Measurements from ENCODE around the gene IDUA. TPM values are rescaled to one million over a fixed set of nuclear protein-coding genes. Genes with fewer than 3 reads are reported as not detected.

The IDUA gene
- total RNA-seq, 1 experiment from 2014 or later: 35.0 TPM

DNA sequence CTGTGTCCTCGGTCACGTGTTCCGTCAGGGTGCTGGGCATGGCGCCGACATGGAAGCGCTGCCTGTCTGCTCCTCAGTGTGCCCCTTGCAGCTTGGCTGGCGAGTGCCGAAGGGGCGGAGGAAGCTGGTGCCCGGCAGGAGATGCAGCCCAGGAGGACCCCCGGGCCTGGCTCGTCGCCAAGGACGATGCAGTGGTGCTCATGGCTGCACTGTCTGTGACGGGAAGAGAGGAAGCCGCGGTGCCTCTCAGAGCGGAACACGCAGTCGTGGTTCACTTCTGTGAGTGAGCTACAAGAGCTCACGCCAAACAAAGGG lies 62.7 kb downstream of the IDUA start:
- ChIA-PET CTCF (interaction anchor here (0.6 kb wide), 1 partner anchor 9 kb away, joined by 3 read pairs; no protein-coding TSS in a partner anchor), POLR2A (no interaction called here)
- no peak overlapping the region for H3K4me3 Mint-ChIP-seq (ENCODE audit: unreplicated experiment)
- no peaks in the 10 kb centered on the region for H3K9me3 Mint-ChIP-seq (ENCODE audit: unreplicated experiment)
- DNase-seq (ENCODE audit: unreplicated experiment): no peak
- no peak overlapping the region for H3K27ac Mint-ChIP-seq (ENCODE audit: low read depth, unreplicated experiment)
- H3K4me1 Mint-ChIP-seq (ENCODE audit: insufficient read depth, unreplicated experiment): peaks cover 6% of the 10 kb centered on the region
- TF ChIP-seq, protein P1, sequence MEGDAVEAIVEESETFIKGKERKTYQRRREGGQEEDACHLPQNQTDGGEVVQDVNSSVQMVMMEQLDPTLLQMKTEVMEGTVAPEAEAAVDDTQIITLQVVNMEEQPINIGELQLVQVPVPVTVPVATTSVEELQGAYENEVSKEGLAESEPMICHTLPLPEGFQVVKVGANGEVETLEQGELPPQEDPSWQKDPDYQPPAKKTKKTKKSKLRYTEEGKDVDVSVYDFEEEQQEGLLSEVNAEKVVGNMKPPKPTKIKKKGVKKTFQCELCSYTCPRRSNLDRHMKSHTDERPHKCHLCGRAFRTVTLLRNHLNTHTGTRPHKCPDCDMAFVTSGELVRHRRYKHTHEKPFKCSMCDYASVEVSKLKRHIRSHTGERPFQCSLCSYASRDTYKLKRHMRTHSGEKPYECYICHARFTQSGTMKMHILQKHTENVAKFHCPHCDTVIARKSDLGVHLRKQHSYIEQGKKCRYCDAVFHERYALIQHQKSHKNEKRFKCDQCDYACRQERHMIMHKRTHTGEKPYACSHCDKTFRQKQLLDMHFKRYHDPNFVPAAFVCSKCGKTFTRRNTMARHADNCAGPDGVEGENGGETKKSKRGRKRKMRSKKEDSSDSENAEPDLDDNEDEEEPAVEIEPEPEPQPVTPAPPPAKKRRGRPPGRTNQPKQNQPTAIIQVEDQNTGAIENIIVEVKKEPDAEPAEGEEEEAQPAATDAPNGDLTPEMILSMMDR (IDR thresholded peaks at IDR 0.05; ENCODE audit: unreplicated experiment): no peak
- peaks cover 30% of the 10 kb centered on the region for H3K27me3 Mint-ChIP-seq (ENCODE audit: insufficient read depth, unreplicated experiment)
- BruUV-seq (replicated peaks): no TSS peak
- H3K36me3 Mint-ChIP-seq (ENCODE audit: insufficient read depth, unreplicated experiment): no peaks in the 10 kb centered on the region
- intact Hi-C loops (cut with micrococcal nuclease): no loop called here

DNA sequence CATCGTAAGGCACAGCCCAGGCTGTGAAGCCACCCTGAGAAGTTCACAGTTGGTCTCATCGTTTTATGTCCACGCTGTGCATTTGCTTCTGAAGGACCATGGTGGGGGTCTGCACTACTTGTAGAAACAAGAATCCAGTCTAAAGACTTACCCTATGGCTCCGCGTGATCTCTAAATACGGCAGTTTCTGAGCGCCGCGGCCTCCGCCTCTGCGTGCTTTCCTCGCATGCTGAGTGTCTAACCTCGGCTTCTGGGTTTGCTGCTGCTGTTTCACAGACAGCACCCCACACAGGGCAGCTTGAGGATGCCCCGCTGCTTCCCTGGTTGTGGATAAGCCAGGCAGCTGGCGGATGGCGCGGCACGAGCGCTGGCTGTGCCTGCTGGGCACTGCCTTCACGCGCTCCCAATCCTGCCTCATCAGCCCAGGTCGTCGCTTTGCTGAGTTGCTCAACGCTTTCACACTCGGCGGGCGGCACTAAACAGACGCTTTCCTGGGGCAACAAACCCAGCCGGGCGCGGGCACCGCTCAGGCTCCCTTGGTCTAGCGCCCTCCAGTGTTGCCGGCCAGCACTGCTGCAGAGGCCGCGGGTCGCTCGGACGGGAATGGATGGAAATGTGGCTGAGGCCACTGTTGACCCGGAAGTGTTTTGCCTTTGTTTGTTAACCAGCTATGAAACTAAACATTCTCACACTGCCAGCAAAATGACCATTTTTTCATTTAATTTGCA lies 63.8 kb downstream of the IDUA start:
- no peak for DNase-seq (ENCODE audit: unreplicated experiment)
- ChIA-PET POLR2A (interaction anchor here (0.6 to 0.9 kb wide), 2 partner anchors 12 to 18 kb away, joined by 3 to 4 read pairs; no protein-coding TSS in a partner anchor), CTCF (no interaction called here)
- Mint-ChIP-seq H3K9me3 (ENCODE audit: unreplicated experiment) (no peaks in the 10 kb centered on the region), H3K4me3 (ENCODE audit: unreplicated experiment) (no peak overlapping the region), H3K27ac (ENCODE audit: low read depth, unreplicated experiment) (no peak overlapping the region), H3K4me1 (ENCODE audit: insufficient read depth, unreplicated experiment) (peaks cover 6% of the 10 kb centered on the region), H3K27me3 (ENCODE audit: insufficient read depth, unreplicated experiment) (peaks cover 30% of the 10 kb centered on the region), H3K36me3 (ENCODE audit: insufficient read depth, unreplicated experiment) (no peaks in the 10 kb centered on the region)
- intact Hi-C loops (cut with micrococcal nuclease): no loop called here
- TF ChIP-seq, protein P1 (IDR thresholded peaks at IDR 0.05; ENCODE audit: unreplicated experiment): peak; percentile 22
- BruUV-seq (replicated peaks): no TSS peak

GRCh38 chr4:1051472-1051871 lies 64.6 kb downstream of the IDUA start:
- H3K27me3 Mint-ChIP-seq (ENCODE audit: insufficient read depth, unreplicated experiment): peaks cover 30% of the 10 kb centered on the region
- H3K4me1 Mint-ChIP-seq (ENCODE audit: insufficient read depth, unreplicated experiment): peaks cover 6% of the 10 kb centered on the region
- CTCF ChIA-PET: interaction anchor here (0.7 kb wide), 1 partner anchor 199 kb away, joined by 3 read pairs; no protein-coding TSS in a partner anchor
- H3K36me3 Mint-ChIP-seq (ENCODE audit: insufficient read depth, unreplicated experiment): no peaks in the 10 kb centered on the region
- TF ChIP-seq, protein P1 (IDR thresholded peaks at IDR 0.05; ENCODE audit: unreplicated experiment): no peak
- no peak overlapping the region for H3K4me3 Mint-ChIP-seq (ENCODE audit: unreplicated experiment)
- no peak overlapping the region for H3K27ac Mint-ChIP-seq (ENCODE audit: low read depth, unreplicated experiment)
- no peaks in the 10 kb centered on the region for H3K9me3 Mint-ChIP-seq (ENCODE audit: unreplicated experiment)
- BruUV-seq (replicated peaks): no TSS peak
- intact Hi-C loops (cut with micrococcal nuclease): no loop called here
- DNase-seq (ENCODE audit: unreplicated experiment): no peak
- POLR2A ChIA-PET: interaction anchor here (0.9 to 1.3 kb wide), 2 partner anchors 11 to 41 kb away, joined by 3 read pairs; no protein-coding TSS in a partner anchor

- ChIA-PET POLR2A (interaction anchor here (0.7 to 1.3 kb wide), 2 partner anchors 11 to 41 kb away, joined by 3 read pairs; no protein-coding TSS in a partner anchor), CTCF (interaction anchor here (0.6 to 0.7 kb wide), 2 partner anchors 17 to 198 kb away, joined by 3 read pairs; no protein-coding TSS in a partner anchor)
- DNase-seq (ENCODE audit: unreplicated experiment): no peak
- Mint-ChIP-seq H3K27ac (ENCODE audit: low read depth, unreplicated experiment) (no peak overlapping the region), H3K36me3 (ENCODE audit: insufficient read depth, unreplicated experiment) (no peaks in the 10 kb centered on the region), H3K4me3 (ENCODE audit: unreplicated experiment) (no peak overlapping the region), H3K4me1 (ENCODE audit: insufficient read depth, unreplicated experiment) (peaks cover 6% of the 10 kb centered on the region), H3K27me3 (ENCODE audit: insufficient read depth, unreplicated experiment) (peaks cover 30% of the 10 kb centered on the region), H3K9me3 (ENCODE audit: unreplicated experiment) (no peaks in the 10 kb centered on the region)
- TF ChIP-seq, protein P1 (IDR thresholded peaks at IDR 0.05; ENCODE audit: unreplicated experiment): no peak
- BruUV-seq (replicated peaks): no TSS peak
- intact Hi-C loops (cut with micrococcal nuclease): no loop called here
Observed at GRCh38 chr4:1052231-1052671, 65.4 kb downstream of the IDUA start.

Data from MCF 10A (cell line).